Osteoblast (primary cell): Measurements from ENCODE around the gene E2F1. TPM values are rescaled to one million over a fixed set of nuclear protein-coding genes. Genes with fewer than 3 reads are reported as not detected.

Experiments
- DNase-seq: peaks from one replicate; pipeline ENCODE4 v3.0.0; 2011; ENCODE audit warnings: low spot score, mixed read lengths; ENCODE audit not compliant: insufficient read length; ENCODE audit errors: missing footprints
- H2AFZ ChIP-seq: 2 replicates; pipeline ENCODE4 v1.6.0; 2011; ENCODE audit warnings: mild to moderate bottlenecking, low read length
- H3K27ac ChIP-seq: 2 replicates; pipeline ENCODE4 v1.5.1; 2011; ENCODE audit warnings: mild to moderate bottlenecking, low read depth, low read length, moderate library complexity
- H3K27me3 ChIP-seq: 2 replicates; pipeline ENCODE4 v1.6.0; 2012; ENCODE audit warnings: mild to moderate bottlenecking, control low read depth, inconsistent platforms, low read length, moderate library complexity; ENCODE audit not compliant: insufficient read depth
- H3K36me3 ChIP-seq: 2 replicates; pipeline ENCODE4 v1.5.1; 2011; ENCODE audit warnings: mild to moderate bottlenecking, low read length, control low read depth, moderate library complexity; ENCODE audit not compliant: insufficient read depth
- H3K4me1 ChIP-seq: 2 replicates; pipeline ENCODE4 v1.5.1; 2011; ENCODE audit warnings: mild to moderate bottlenecking, low read length, control low read depth, moderate library complexity; ENCODE audit not compliant: insufficient read depth
- H3K4me2 ChIP-seq: 2 replicates; pipeline ENCODE4 v1.6.0; 2011; ENCODE audit warnings: mild to moderate bottlenecking, low read length; ENCODE audit not compliant: insufficient read depth
- H3K4me3 ChIP-seq: fragments of 200-600 bp; sonication (generic); 3 replicates; pipeline ENCODE4 v1.5.1; 2012; ENCODE audit warnings: mild to moderate bottlenecking, low read length, inconsistent platforms; ENCODE audit not compliant: insufficient read depth
- H3K79me2 ChIP-seq: 2 replicates; pipeline ENCODE4 v1.6.0; 2012; ENCODE audit warnings: mild to moderate bottlenecking, low read length, control low read depth, inconsistent platforms; ENCODE audit not compliant: insufficient read depth
- H3K9me3 ChIP-seq: 2 replicates; pipeline ENCODE4 v1.5.1; 2011; ENCODE audit warnings: low read depth, low read length, control low read depth
- H4K20me1 ChIP-seq: 2 replicates; pipeline ENCODE4 v1.6.0; 2012; ENCODE audit warnings: mild to moderate bottlenecking, low read length, control low read depth; ENCODE audit not compliant: insufficient read depth
- CTCF ChIP-seq: IDR thresholded peaks from 2 replicates; pipeline ENCODE4 v1.5.1; 2011; ENCODE audit warnings: mild to moderate bottlenecking, low read depth, low read length, moderate library complexity; ENCODE audit errors: extremely low read depth
- total RNA-seq: library from RNA; depleted of rRNA; stranded (reverse); fragments of >200 nt; gene quantifications from 2 replicates; pipeline ENCODE4 v1.2.3, GENCODE V29; 2012

The E2F1 gene
- total RNA-seq, 1 donor = 1.4 TPM

GRCh38 chr20:33658510-33658909 is 27.7 kb downstream of the E2F1 start:
- peaks cover 7% of the 10 kb centered on the region for H3K4me1 ChIP-seq
- DNase-seq = peak; percentile 68
- H3K4me2 ChIP-seq = no peak overlapping the region
- H3K4me3 ChIP-seq = no peak overlapping the region
- TF ChIP-seq CTCF = no peak
- H3K27ac ChIP-seq = no peak overlapping the region
- no peaks in the 10 kb centered on the region for H3K79me2 ChIP-seq
- H3K36me3 ChIP-seq = peaks cover 5% of the 10 kb centered on the region
- no peaks in the 10 kb centered on the region for H4K20me1 ChIP-seq
- H3K27me3 ChIP-seq = no peaks in the 10 kb centered on the region
- no peaks in the 10 kb centered on the region for H3K9me3 ChIP-seq
- no peak overlapping the region for H2AFZ ChIP-seq

DNA sequence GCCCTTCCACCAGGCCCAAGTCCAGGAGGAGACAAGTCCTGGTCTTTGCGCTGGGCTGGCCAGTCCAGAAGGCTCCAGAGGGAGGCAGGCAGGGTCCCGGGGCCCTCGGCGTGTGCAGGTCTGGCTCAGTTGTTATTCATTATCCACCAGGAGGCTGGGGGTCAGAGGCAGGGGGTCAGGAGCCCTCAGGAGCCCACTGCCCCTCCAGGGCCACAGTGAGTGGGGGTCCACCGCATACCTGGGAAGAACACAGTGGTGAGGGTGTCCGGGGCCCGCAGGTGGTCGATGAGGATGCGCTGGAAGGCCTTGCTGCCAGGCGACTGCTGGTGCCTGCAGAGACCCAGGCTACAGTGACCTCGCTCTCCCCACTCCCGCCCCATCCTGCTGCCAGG is 28.5 kb downstream of the E2F1 start:
- H3K4me3 ChIP-seq = no peak overlapping the region

DNA sequence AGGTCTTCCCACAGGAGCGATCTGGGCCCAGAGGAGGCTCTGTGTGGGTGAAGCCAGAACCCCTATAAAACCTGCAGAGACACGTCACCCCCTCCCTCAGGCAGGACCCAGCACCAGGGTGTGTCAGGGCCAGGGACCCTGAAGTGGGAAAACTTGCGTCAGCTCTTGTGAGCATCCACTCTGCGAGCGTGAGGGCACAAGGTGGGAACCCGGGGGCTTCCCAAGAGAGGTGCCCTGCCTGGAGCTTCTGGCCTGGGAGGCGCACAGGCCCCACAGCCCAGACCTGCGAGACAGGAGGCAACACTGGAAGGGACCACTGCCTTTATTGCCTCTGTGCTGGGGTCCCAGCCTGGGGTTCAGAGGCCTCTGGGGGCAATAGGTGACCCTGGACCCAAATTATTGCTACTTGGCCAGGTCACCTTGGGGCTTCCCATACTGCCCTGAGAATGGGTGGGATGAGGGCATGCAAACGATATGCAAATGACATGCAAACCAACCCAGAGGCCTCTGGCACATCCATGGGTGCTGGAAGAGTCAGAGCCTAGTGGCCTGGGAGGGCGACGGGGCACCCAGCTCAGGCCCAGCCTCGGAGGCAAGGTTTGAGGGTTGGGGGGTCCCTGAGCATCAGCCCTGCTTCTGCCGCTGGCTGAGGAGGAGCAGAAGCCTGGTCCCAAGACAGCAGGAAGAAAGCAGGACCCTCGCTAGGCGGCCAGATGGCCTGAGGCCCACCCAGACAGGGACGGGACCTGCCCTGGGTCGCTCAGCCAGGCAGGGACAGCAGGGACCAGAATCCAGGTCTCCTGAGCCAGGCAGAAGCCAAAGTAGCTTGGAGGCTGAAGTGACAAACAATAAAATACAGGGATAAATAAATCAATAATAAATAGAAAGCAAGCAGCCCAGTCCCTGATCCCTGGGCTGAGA is 29.1 kb downstream of the E2F1 start:
- Histone ChIP-seq H3K79me2 (no peaks in the 10 kb centered on the region), H3K27ac (no peak overlapping the region), H2AFZ (no peak overlapping the region), H4K20me1 (peaks cover 3% of the 10 kb centered on the region), H3K4me1 (peaks cover 5% of the 10 kb centered on the region), H3K9me3 (no peaks in the 10 kb centered on the region), H3K27me3 (no peaks in the 10 kb centered on the region), H3K36me3 (peaks cover 5% of the 10 kb centered on the region), H3K4me2 (no peak overlapping the region), H3K4me3 (no peak overlapping the region)
- no peak for TF ChIP-seq CTCF
- peak; percentile 75 for DNase-seq

More for the DNA sequence above, 28.5 kb downstream of the E2F1 start:
- Histone ChIP-seq H3K79me2 (no peaks in the 10 kb centered on the region), H3K27me3 (no peaks in the 10 kb centered on the region), H3K4me1 (peaks cover 5% of the 10 kb centered on the region), H3K4me2 (no peak overlapping the region), H4K20me1 (peaks cover 3% of the 10 kb centered on the region), H3K36me3 (peaks cover 5% of the 10 kb centered on the region), H3K27ac (no peak overlapping the region), H2AFZ (no peak overlapping the region), H3K9me3 (no peaks in the 10 kb centered on the region)
- no peak for TF ChIP-seq CTCF
- peak; percentile 82 for DNase-seq

DNA sequence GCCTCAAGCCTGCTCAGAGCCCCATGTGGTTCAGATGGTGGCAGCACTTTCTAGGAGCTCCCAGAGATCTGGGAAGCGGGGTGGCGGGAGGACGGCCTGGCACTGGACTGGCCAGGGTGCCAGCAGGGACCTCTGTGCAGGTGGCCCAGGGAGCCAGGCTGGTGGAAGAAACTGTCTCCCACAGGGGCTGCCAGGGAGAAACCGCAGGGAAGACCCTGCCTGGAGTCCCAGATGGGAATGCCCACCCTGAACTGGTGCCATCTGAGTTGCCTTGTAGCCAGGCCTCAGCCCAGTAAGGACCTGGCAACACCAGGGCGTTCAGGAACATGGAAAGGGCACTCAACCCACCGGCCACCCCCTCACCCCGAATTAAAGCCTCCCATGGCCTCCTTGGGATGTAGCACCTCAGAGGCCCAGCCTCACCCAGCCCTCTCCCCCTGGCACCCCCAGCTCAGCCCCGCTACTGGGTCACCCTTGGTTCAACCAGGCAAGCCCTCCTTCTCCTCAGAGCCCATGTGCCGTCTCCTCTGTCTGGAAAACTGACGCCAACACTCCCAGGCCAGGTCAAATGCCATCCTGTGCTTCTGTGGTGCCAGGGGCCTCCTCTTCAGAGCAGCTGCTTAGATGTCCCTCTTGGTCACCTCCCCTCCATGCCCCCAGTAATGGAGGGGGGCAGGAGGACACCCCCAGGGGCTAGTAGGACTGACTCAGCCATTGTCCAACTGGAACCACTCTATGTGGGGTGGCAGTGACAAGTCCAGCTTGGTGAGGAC is 30.0 kb downstream of the E2F1 start:
- peaks cover 3% of the 10 kb centered on the region for H4K20me1 ChIP-seq
- peak; percentile 58 for DNase-seq
- H3K27me3 ChIP-seq = peaks cover 2% of the 10 kb centered on the region
- H3K79me2 ChIP-seq = no peaks in the 10 kb centered on the region
- no peaks in the 10 kb centered on the region for H3K9me3 ChIP-seq
- no peak for TF ChIP-seq CTCF
- H3K4me1 ChIP-seq = peaks cover 5% of the 10 kb centered on the region
- H2AFZ ChIP-seq = no peak overlapping the region
- H3K4me2 ChIP-seq = no peak overlapping the region
- H3K4me3 ChIP-seq = no peak overlapping the region
- peaks cover 5% of the 10 kb centered on the region for H3K36me3 ChIP-seq
- no peak overlapping the region for H3K27ac ChIP-seq
